ENCODE results near the gene NACC2. TPM values are rescaled to one million over a fixed set of nuclear protein-coding genes. Genes with fewer than 3 reads are reported as not detected.

The NACC2 gene
- total RNA-seq, 4 donors from 2014 or later, result 71.4 to 209 (median 110) TPM

- TF ChIP-seq EP300 (IDR thresholded peaks at IDR 0.05) (no peak), CTCF (IDR thresholded peaks at IDR 0.05) (no peak), POLR2AphosphoS5 (IDR thresholded peaks at IDR 0.05) (no peak), POLR2A (IDR thresholded peaks at IDR 0.05) (no peak)
- Histone ChIP-seq H3K27me3 (no peaks in the 10 kb centered on the region), H3K9me3 (no peaks in the 10 kb centered on the region), H3K4me1 (peaks cover 2 to 22% (median 14%) of the 10 kb centered on the region in 3 donors), H3K4me3 (no peak overlapping the region), H3K36me3 (no peaks in the 10 kb centered on the region), H3K27ac (no peak overlapping the region)
- ATAC-seq, result no peak
- 78% methylated on average over 10 of the region's 34 CpGs; no CpG with 5 or more reads in 1 of the 2 donors for WGBS, 2 donors (ENCODE audit: low coverage in 1 of 2)
These were observed 97.7 kb downstream of the NACC2 start for GRCh38 chr9:135997090-135998015.

DNA sequence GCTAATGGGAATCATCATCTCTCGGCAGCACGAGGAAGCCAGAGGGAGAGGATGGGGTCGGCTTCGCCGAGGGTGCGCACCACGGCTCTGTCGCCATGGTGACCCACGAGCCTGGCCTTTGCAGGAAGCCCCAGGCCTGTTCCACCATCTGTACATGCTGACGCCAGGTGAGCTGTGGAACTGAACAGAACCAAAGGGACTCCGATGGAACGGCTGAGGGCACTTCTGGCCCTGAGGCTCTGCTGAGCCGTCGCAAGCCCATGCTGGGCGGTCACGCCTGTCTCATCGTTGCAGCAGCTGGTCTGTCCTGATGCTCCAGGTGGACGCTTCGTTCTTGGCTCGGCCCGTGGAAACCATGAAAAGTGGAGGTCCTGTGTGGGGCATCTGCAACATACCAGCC lies 99.3 kb downstream of the NACC2 start:
- no peak overlapping the region for H3K4me3 ChIP-seq
- H3K4me1 ChIP-seq, result peaks cover 2 to 37% (median 24%) of the 10 kb centered on the region in 3 donors
- no peak overlapping the region for H3K27ac ChIP-seq
- WGBS, 2 donors (ENCODE audit: low coverage in 1 of 2), result no CpG with 5 or more reads among the region's 21 CpGs
- no peak for ATAC-seq
- H3K27me3 ChIP-seq, result no peaks in the 10 kb centered on the region
- no peaks in the 10 kb centered on the region for H3K9me3 ChIP-seq
- no peak for TF ChIP-seq POLR2AphosphoS5 (IDR thresholded peaks at IDR 0.05)
- H3K36me3 ChIP-seq, result no peaks in the 10 kb centered on the region

DNA sequence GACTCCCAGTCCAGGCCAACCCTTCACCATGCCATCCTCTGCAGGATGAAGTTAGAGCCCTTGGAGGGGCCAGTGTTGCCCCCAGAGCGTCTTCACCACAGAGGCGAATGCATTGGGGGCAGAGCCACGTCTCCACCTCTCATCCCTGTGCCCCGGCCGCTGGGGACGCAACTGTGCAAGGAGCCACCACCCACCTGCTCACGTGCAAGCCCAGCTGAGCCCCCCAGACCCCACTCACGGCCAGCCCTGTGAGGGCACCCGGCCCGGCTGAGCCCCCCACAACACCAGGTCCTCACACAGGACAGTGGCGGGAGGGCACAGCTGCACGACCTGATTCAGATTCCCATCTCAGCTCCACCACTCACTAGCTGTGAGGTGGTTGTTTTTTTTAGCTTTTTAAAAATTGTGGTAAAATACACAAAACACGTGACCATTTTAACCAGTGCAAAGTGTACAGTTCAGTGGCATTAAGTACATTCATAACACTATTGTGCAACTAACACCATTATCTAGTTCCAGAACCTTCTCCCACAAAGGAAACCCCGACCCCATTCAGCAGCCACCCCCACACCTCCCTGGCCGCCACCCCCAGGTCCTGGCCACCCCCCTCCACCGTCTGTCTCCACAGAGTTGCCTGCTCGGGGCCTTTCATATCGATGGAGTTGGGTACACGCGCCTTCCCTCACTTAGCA lies 100.4 kb downstream of the NACC2 start:
- Histone ChIP-seq H3K27ac (peak overlapping the region in 3 of 4 donors; percentile 75 to 88 (median 86)), H3K4me1 (peaks cover 2 to 49% (median 29%) of the 10 kb centered on the region in 3 donors), H3K36me3 (no peaks in the 10 kb centered on the region), H3K27me3 (peaks cover 8% of the 10 kb centered on the region), H3K4me3 (no peak overlapping the region), H3K9me3 (no peaks in the 10 kb centered on the region)
- 67 to 88% methylated on average over 5 of the region's 20 CpGs for WGBS, 2 donors (ENCODE audit: low coverage in 1 of 2)
- ATAC-seq, result no peak
- TF ChIP-seq CTCF (IDR thresholded peaks at IDR 0.05) (no peak), POLR2A (IDR thresholded peaks at IDR 0.05) (no peak)

GRCh38 chr9:135993765-135994500 lies 101.2 kb downstream of the NACC2 start:
- Histone ChIP-seq H3K27ac (peak overlapping the region in 3 of 4 donors; percentile 75 to 88 (median 86)), H3K4me1 (peaks cover 2 to 49% (median 29%) of the 10 kb centered on the region in 3 donors)
- 85% methylated on average over 4 of the region's 27 CpGs; no CpG with 5 or more reads in 1 of the 2 donors for WGBS, 2 donors (ENCODE audit: low coverage in 1 of 2)

More at GRCh38 chr9:135993765-135994500, 101.2 kb downstream of the NACC2 start:
- TF ChIP-seq CTCF (IDR thresholded peaks at IDR 0.05) (no peak), EP300 (IDR thresholded peaks at IDR 0.05) (no peak), POLR2A (IDR thresholded peaks at IDR 0.05) (no peak), POLR2AphosphoS5 (IDR thresholded peaks at IDR 0.05) (no peak)
- H3K27me3 ChIP-seq, result peaks cover 8% of the 10 kb centered on the region
- H3K4me3 ChIP-seq, result no peak overlapping the region
- H3K36me3 ChIP-seq, result no peaks in the 10 kb centered on the region
- ATAC-seq, result no peak
- H3K9me3 ChIP-seq, result no peaks in the 10 kb centered on the region

Measured in gastroesophageal sphincter (tissue), 4 donors.